Peyer's patch (tissue), 4 donors: ENCODE data around the gene DENND4C. TPM values are rescaled to one million over a fixed set of nuclear protein-coding genes. Genes with fewer than 3 reads are reported as not detected.

ENCODE experiments used
- DNase-seq, 3 donors: peaks; one replicate each; pipeline ENCODE4 v3.0.0-alpha.2; 2017 to 2019
- H3K27ac ChIP-seq, 4 donors: fragments of 200-600 bp; sonication (generic); one replicate each; pipeline ENCODE4 v1.5.1; 2016 to 2019
- H3K27me3 ChIP-seq, 2 donors: fragments of 200-600 bp; sonication (generic); one replicate each; pipeline ENCODE4 v1.5.1; 2019
- H3K36me3 ChIP-seq, 3 donors: fragments of 200-600 bp; sonication (generic); one replicate each; pipeline ENCODE4 v1.5.1; 2016 to 2019
- H3K4me1 ChIP-seq, 4 donors: fragments of 200-600 bp; sonication (generic); one replicate each; pipeline ENCODE4 v1.5.1; 2016 to 2019
- H3K4me3 ChIP-seq, 4 donors: fragments of 200-600 bp; sonication (generic); 1 replicate in 3 of 4; 2 replicates in 1 of 4; pipeline ENCODE4 v1.5.1; 2016 to 2019; ENCODE audit warnings: mild to moderate bottlenecking in 1 of 4
- H3K9me3 ChIP-seq, 4 donors: fragments of 200-600 bp; sonication (generic); one replicate each; pipeline ENCODE4 v1.5.1; 2016 to 2019; ENCODE audit warnings: mild to moderate bottlenecking in 1 of 4
- CTCF ChIP-seq, 6 experiments: fragments of 450-650 bp in 4 of 6; fragments of 200-600 bp in 2 of 6; sonication (generic) in 1 of 6; IDR thresholded peaks; one replicate each; pipeline ENCODE4 v1.5.1; 2017 to 2019; ENCODE audit warnings: antibody characterized with exemption in 6 of 6, mild to moderate bottlenecking in 3 of 6, moderate library complexity in 1 of 6
- POLR2A ChIP-seq, 2 donors: fragments of 450-650 bp; IDR thresholded peaks; one replicate each; pipeline ENCODE4 v1.5.1; 2017; ENCODE audit warnings: antibody characterized with exemption in 2 of 2, mild to moderate bottlenecking in 2 of 2, moderate library complexity in 2 of 2
- total RNA-seq, 4 donors: library from RNA; depleted of rRNA; stranded (reverse); fragments of >200 nt; gene quantifications; one replicate each; pipeline ENCODE4 v1.1.0, GENCODE V29; 2016

DENND4C gene
- total RNA-seq, 4 donors from 2014 or later: 89.1 to 188 (median 154) TPM

- TF ChIP-seq CTCF (IDR thresholded peaks at IDR 0.05) (no peak), POLR2A (IDR thresholded peaks at IDR 0.05) (no peak)
- no peaks in the 10 kb centered on the region for H3K4me1 ChIP-seq
- H3K27ac ChIP-seq: no peak overlapping the region
- no peak for DNase-seq
- no peaks in the 10 kb centered on the region for H3K9me3 ChIP-seq
- H3K4me3 ChIP-seq: no peak overlapping the region
- H3K27me3 ChIP-seq: no peaks in the 10 kb centered on the region
- peaks cover 0 to 43% (median 0%) of the 10 kb centered on the region in 3 donors for H3K36me3 ChIP-seq
These were observed 90.0 kb downstream of the DENND4C start for GRCh38 chr9:19320495-19320894.

GRCh38 chr9:19331877-19332276, 101.4 kb downstream of the DENND4C start:
- Histone ChIP-seq H3K4me1 (no peaks in the 10 kb centered on the region), H3K27ac (no peak overlapping the region), H3K27me3 (no peaks in the 10 kb centered on the region), H3K9me3 (no peaks in the 10 kb centered on the region), H3K36me3 (peaks cover 0 to 95% (median 0%) of the 10 kb centered on the region in 3 donors), H3K4me3 (no peak overlapping the region)
- no peak for DNase-seq
- TF ChIP-seq CTCF (IDR thresholded peaks at IDR 0.05): no peak
- TF ChIP-seq POLR2A (IDR thresholded peaks at IDR 0.05): no peak

GRCh38 chr9:19336166-19336565, 105.7 kb downstream of the DENND4C start:
- Histone ChIP-seq H3K36me3 (peaks cover 0 to 90% (median 0%) of the 10 kb centered on the region in 3 donors), H3K9me3 (no peaks in the 10 kb centered on the region), H3K27ac (no peak overlapping the region), H3K27me3 (no peaks in the 10 kb centered on the region), H3K4me1 (no peaks in the 10 kb centered on the region), H3K4me3 (no peak overlapping the region)
- TF ChIP-seq POLR2A (IDR thresholded peaks at IDR 0.05): no peak
- TF ChIP-seq CTCF (IDR thresholded peaks at IDR 0.05): no peak
- DNase-seq: no peak

GRCh38 chr9:19342947-19343346, 112.5 kb downstream of the DENND4C start:
- no peak overlapping the region for H3K27ac ChIP-seq
- H3K36me3 ChIP-seq: peaks cover 0 to 95% (median 0%) of the 10 kb centered on the region in 3 donors

GRCh38 chr9:19358701-19359100, 128.2 kb downstream of the DENND4C start:
- no peaks in the 10 kb centered on the region for H3K9me3 ChIP-seq
- no peaks in the 10 kb centered on the region for H3K4me1 ChIP-seq
- DNase-seq: no peak
- no peaks in the 10 kb centered on the region for H3K27me3 ChIP-seq
- no peak overlapping the region for H3K27ac ChIP-seq
- TF ChIP-seq POLR2A (IDR thresholded peaks at IDR 0.05) (no peak), CTCF (IDR thresholded peaks at IDR 0.05) (no peak)
- H3K4me3 ChIP-seq: no peak overlapping the region
- H3K36me3 ChIP-seq: peaks cover 0 to 96% (median 4%) of the 10 kb centered on the region in 3 donors

More at GRCh38 chr9:19342947-19343346, 112.5 kb downstream of the DENND4C start:
- Histone ChIP-seq H3K9me3 (no peaks in the 10 kb centered on the region), H3K4me3 (no peak overlapping the region), H3K27me3 (no peaks in the 10 kb centered on the region), H3K4me1 (no peaks in the 10 kb centered on the region)
- no peak for DNase-seq
- TF ChIP-seq POLR2A (IDR thresholded peaks at IDR 0.05) (no peak), CTCF (IDR thresholded peaks at IDR 0.05) (no peak)

GRCh38 chr9:19369107-19369506, 138.6 kb downstream of the DENND4C start:
- TF ChIP-seq POLR2A (IDR thresholded peaks at IDR 0.05) (no peak), CTCF (IDR thresholded peaks at IDR 0.05) (no peak)

More at GRCh38 chr9:19369107-19369506, 138.6 kb downstream of the DENND4C start:
- Histone ChIP-seq H3K27me3 (no peaks in the 10 kb centered on the region), H3K4me1 (no peaks in the 10 kb centered on the region), H3K27ac (no peak overlapping the region), H3K4me3 (no peak overlapping the region), H3K36me3 (peaks cover 0 to 95% (median 0%) of the 10 kb centered on the region in 3 donors), H3K9me3 (no peaks in the 10 kb centered on the region)
- no peak for DNase-seq
